Astrocyte (in vitro differentiated cells and primary cell): ENCODE data around the gene VSTM4.

Experiments
- EZH2 ChIP-seq: IDR thresholded peaks from 2 replicates; pipeline ENCODE4 v1.6.1; 2012; ENCODE audit warnings: mild to moderate bottlenecking, low read length, inconsistent platforms; ENCODE audit not compliant: insufficient read depth
- TF ChIP-seq, protein P1 (sequence below): IDR thresholded peaks from 2 replicates; pipeline ENCODE4 v1.5.1; 2011; ENCODE audit warnings: low read depth, mild to moderate bottlenecking, inconsistent platforms, low read length, moderate library complexity; ENCODE audit not compliant: insufficient read depth

DNA sequence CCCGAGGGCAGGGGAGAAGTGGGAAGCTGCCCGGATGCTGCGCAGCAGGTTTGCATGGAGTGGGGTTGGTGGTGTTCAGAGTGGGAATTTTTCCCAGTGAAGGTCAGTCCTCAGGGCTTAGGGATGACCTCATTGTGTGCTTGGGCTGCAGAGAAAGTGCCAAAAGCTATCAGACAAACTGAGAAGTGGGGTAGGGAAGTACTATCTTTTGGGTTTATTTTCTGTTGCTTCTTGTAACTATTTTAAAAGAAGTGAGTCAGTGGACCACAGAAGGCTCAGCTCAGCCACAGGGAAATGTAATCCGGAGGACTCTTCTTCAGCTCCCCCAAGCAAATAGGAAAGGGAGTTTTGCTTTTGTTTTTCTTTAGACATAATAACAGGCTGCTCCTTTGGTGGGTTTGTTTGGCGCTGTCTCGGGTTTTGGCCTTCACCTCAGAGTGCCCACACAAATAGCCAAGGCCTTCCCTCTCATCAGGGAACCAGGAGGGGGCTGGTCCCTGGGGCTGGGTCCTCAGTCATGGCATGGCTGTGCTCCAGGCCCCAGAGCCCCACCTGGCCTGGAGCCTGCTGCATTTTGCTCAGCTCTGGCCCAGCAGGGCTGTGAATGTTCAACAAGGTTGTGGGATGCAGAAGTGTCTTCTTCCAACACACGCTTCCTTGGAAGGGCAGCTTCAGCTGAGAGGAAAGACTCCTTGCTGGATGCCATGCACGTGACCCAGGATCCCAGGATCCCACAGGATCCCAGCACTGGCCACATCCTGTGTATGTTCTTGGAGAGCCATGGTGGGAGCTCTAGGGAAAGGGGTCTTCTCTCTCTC lies 23.9 kb upstream of the VSTM4 start:
- TF ChIP-seq, protein P1, sequence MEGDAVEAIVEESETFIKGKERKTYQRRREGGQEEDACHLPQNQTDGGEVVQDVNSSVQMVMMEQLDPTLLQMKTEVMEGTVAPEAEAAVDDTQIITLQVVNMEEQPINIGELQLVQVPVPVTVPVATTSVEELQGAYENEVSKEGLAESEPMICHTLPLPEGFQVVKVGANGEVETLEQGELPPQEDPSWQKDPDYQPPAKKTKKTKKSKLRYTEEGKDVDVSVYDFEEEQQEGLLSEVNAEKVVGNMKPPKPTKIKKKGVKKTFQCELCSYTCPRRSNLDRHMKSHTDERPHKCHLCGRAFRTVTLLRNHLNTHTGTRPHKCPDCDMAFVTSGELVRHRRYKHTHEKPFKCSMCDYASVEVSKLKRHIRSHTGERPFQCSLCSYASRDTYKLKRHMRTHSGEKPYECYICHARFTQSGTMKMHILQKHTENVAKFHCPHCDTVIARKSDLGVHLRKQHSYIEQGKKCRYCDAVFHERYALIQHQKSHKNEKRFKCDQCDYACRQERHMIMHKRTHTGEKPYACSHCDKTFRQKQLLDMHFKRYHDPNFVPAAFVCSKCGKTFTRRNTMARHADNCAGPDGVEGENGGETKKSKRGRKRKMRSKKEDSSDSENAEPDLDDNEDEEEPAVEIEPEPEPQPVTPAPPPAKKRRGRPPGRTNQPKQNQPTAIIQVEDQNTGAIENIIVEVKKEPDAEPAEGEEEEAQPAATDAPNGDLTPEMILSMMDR: no peak
- TF ChIP-seq EZH2: no peak
